ENCODE results near the gene CLEC12A. TPM values are rescaled to one million over a fixed set of nuclear protein-coding genes. Genes with fewer than 3 reads are reported as not detected.

CLEC12A gene
- total and polyA plus RNA-seq, 8 donors, result 0.43 to 2.1 (median 0.85) TPM; not detected in 4

Other genes starting within 250 kb of the CLEC12A start
- gene CLECL1, start 238.3 kb upstream of the CLEC12A start, total RNA-seq, result 1 to 10 TPM in 1 of 5 donors, not detected in 4; 1.7 TPM
- 1 to 10 TPM in 2 of 3 donors, not detected in 1; 1.0 to 3.5 TPM for gene CLECL1, start 238.3 kb upstream of the CLEC12A start, polyA plus RNA-seq
- gene CD69, start 210.5 kb upstream of the CLEC12A start, total RNA-seq, result 10 to 100 TPM in 2 of 5 donors, 1 to 10 TPM in 2, not detected in 1; 2.2 to 15.4 (median 10.0) TPM
- 1 to 10 TPM; 2.1 to 3.4 (median 2.9) TPM for gene CD69, start 210.5 kb upstream of the CLEC12A start, polyA plus RNA-seq
- gene KLRF1, start 143.9 kb upstream of the CLEC12A start, total RNA-seq, result 1 to 10 TPM in 2 of 5 donors, not detected in 3; 2.2 to 4.5 TPM
- 1 to 10 TPM in 2 of 3 donors, under 1 TPM in 1; 0.78 to 3.2 (median 1.9) TPM for gene KLRF1, start 143.9 kb upstream of the CLEC12A start, polyA plus RNA-seq
- 10 to 100 TPM in 2 of 5 donors, 1 to 10 TPM in 1, under 1 TPM in 2; 0.87 to 30.1 (median 1.2) TPM for gene CLEC2B, start 102.1 kb upstream of the CLEC12A start, total RNA-seq
- gene CLEC2B, start 102.1 kb upstream of the CLEC12A start, polyA plus RNA-seq, result 10 to 100 TPM in 2 of 3 donors, 1 to 10 TPM in 1; 8.6 to 10.8 (median 10.7) TPM
- gene KLRF2, start 89.9 kb upstream of the CLEC12A start, total RNA-seq, result not detected
- not detected for gene KLRF2, start 89.9 kb upstream of the CLEC12A start, polyA plus RNA-seq
- not detected for gene CLEC2A, start 39.0 kb upstream of the CLEC12A start, total RNA-seq
- gene CLEC2A, start 39.0 kb upstream of the CLEC12A start, polyA plus RNA-seq, result not detected
- under 1 TPM in 1 of 5 donors, not detected in 4; 0.92 TPM for gene CLEC1B, start 27.7 kb downstream of the CLEC12A start, total RNA-seq
- gene CLEC1B, start 27.7 kb downstream of the CLEC12A start, polyA plus RNA-seq, result not detected
- under 1 TPM in 1 of 5 donors, not detected in 4; 0.37 TPM for gene CLEC12B, start 39.2 kb downstream of the CLEC12A start, total RNA-seq
- not detected for gene CLEC12B, start 39.2 kb downstream of the CLEC12A start, polyA plus RNA-seq
- 1 to 10 TPM in 1 of 5 donors, not detected in 4; 2.6 TPM for gene CLEC9A, start 59.3 kb downstream of the CLEC12A start, total RNA-seq
- under 1 TPM in 1 of 3 donors, not detected in 2; 0.20 TPM for gene CLEC9A, start 59.3 kb downstream of the CLEC12A start, polyA plus RNA-seq
- gene CLEC1A, start 127.6 kb downstream of the CLEC12A start, total RNA-seq, result 1 to 10 TPM in 1 of 5 donors, under 1 TPM in 2, not detected in 2; 0.58 to 4.6 (median 0.87) TPM
- gene CLEC1A, start 127.6 kb downstream of the CLEC12A start, polyA plus RNA-seq, result 1 to 10 TPM in 2 of 3 donors, under 1 TPM in 1; 0.46 to 3.4 (median 1.1) TPM
- gene CLEC7A, start 158.8 kb downstream of the CLEC12A start, total RNA-seq, result 10 to 100 TPM in 2 of 5 donors, 1 to 10 TPM in 1, under 1 TPM in 1, not detected in 1; 0.87 to 20.1 (median 12.5) TPM
- 1 to 10 TPM; 1.9 to 4.2 (median 2.1) TPM for gene CLEC7A, start 158.8 kb downstream of the CLEC12A start, polyA plus RNA-seq
- 1 to 10 TPM in 2 of 5 donors, under 1 TPM in 1, not detected in 2; 0.55 to 4.5 (median 3.8) TPM for gene OLR1, start 200.7 kb downstream of the CLEC12A start, total RNA-seq
- gene OLR1, start 200.7 kb downstream of the CLEC12A start, polyA plus RNA-seq, result 1 to 10 TPM in 2 of 3 donors, under 1 TPM in 1; 0.48 to 7.4 (median 5.7) TPM
- gene TMEM52B, start 207.6 kb downstream of the CLEC12A start, total RNA-seq, result under 1 TPM in 2 of 5 donors, not detected in 3; 0.14 to 0.89 TPM
- 1 to 10 TPM in 1 of 3 donors, under 1 TPM in 1, not detected in 1; 0.31 to 1.4 TPM for gene TMEM52B, start 207.6 kb downstream of the CLEC12A start, polyA plus RNA-seq
- gene GABARAPL1, start 241.5 kb downstream of the CLEC12A start, total RNA-seq, result 100 to 1,000 TPM in 2 of 5 donors, 10 to 100 TPM in 3; 28.4 to 116 (median 91.0) TPM
- gene GABARAPL1, start 241.5 kb downstream of the CLEC12A start, polyA plus RNA-seq, result 100 to 1,000 TPM in 2 of 3 donors, 10 to 100 TPM in 1; 63.5 to 133 (median 126) TPM

Data from stomach (tissue), 8 donors.